ENCODE results near the gene GRID1.

- TF ChIP-seq ZBTB8A (IDR thresholded peaks at IDR 0.05; ENCODE audit: partially characterized antibody) (no peak), JUN (IDR thresholded peaks at IDR 0.05; ENCODE audit: borderline replicate concordance, low read depth, low read length) (no peak), JUN (CRISPR knock-in tag; IDR thresholded peaks at IDR 0.05; ENCODE audit: borderline replicate concordance) (no peak), CHD2 (IDR thresholded peaks at IDR 0.05; ENCODE audit: low read depth, low read length) (no peak), TRIM28 (IDR thresholded peaks at IDR 0.05) (no peak), HES1 (IDR thresholded peaks at IDR 0.05; ENCODE audit: low read depth) (no peak), CBX5 (IDR thresholded peaks at IDR 0.05; ENCODE audit: borderline replicate concordance, low read depth) (no peak), U2AF2 (optimal IDR thresholded peaks at IDR 0.05; ENCODE audit: low read depth, low read length) (no peak)
These were observed 180.0 kb downstream of the GRID1 start for GRCh38 chr10:86186633-86187032.
